CD4-positive, alpha-beta T cell treated with Interferon alpha-2 for 1 hour (primary cell): ENCODE measurements around the gene ACOXL.
A peak's percentile ranks its signal among the peaks of the same experiment; 100 is the strongest.
"Not testable (repeated sequence)": the region's sequence is repeated elsewhere in the genome, so short reads cannot be mapped to it uniquely, and the experiment has no call there.

ENCODE experiments used
- DNase-seq, 2 donors: peaks; one replicate each; pipeline ENCODE4 v3.0.0-alpha.2; 2020 to 2022

Gene ACOXL

GRCh38 chr2:110832740-110833139 lies 100.4 kb downstream of the ACOXL start:
- no peak for DNase-seq

- DNase-seq = no peak
Measured at GRCh38 chr2:110834134-110834827, 101.9 kb downstream of the ACOXL start.

GRCh38 chr2:110836671-110837070 lies 104.3 kb downstream of the ACOXL start:
- no peak for DNase-seq

- DNase-seq = no peak
Measured at GRCh38 chr2:110837446-110838409, 105.4 kb downstream of the ACOXL start.

GRCh38 chr2:110838657-110839384 lies 106.4 kb downstream of the ACOXL start:
- no peak for DNase-seq

GRCh38 chr2:110840508-110840907 lies 108.1 kb downstream of the ACOXL start:
- DNase-seq = no peak

- no peak for DNase-seq
Measured at GRCh38 chr2:110842048-110842447, 109.7 kb downstream of the ACOXL start.

- DNase-seq = no peak
Measured at GRCh38 chr2:110843496-110843895, 111.1 kb downstream of the ACOXL start.

- no peak for DNase-seq
Measured at GRCh38 chr2:110843959-110844510, 111.7 kb downstream of the ACOXL start.

- no peak for DNase-seq
Measured at GRCh38 chr2:110847651-110848050, 115.3 kb downstream of the ACOXL start.

GRCh38 chr2:110848071-110848470 lies 115.7 kb downstream of the ACOXL start:
- no peak for DNase-seq

- DNase-seq = no peak
Measured at GRCh38 chr2:110848519-110849030, 116.2 kb downstream of the ACOXL start.

GRCh38 chr2:110851531-110851930 lies 119.2 kb downstream of the ACOXL start:
- DNase-seq = no peak

- DNase-seq = no peak
Measured at GRCh38 chr2:110852051-110852450, 119.7 kb downstream of the ACOXL start.

- peak; percentile 48 to 69 for DNase-seq
Measured at GRCh38 chr2:110852541-110853263, 120.3 kb downstream of the ACOXL start.

GRCh38 chr2:110853516-110853915 lies 121.1 kb downstream of the ACOXL start:
- peak; percentile 52 to 65 for DNase-seq

GRCh38 chr2:110853948-110854347 lies 121.6 kb downstream of the ACOXL start:
- DNase-seq = no peak

GRCh38 chr2:110854355-110855081 lies 122.1 kb downstream of the ACOXL start:
- no peak for DNase-seq

- DNase-seq = not testable (repeated sequence)
Measured at GRCh38 chr2:110855841-110856240, 123.5 kb downstream of the ACOXL start.

- DNase-seq = peak; percentile 78 to 80
Measured at GRCh38 chr2:110858135-110858725, 125.9 kb downstream of the ACOXL start.
